Left ventricle myocardium inferior (tissue), 1 donor: ENCODE measurements around the gene HPCAL1. TPM values are rescaled to one million over a fixed set of nuclear protein-coding genes. Genes with fewer than 3 reads are reported as not detected.
"Not testable (repeated sequence)": the region's sequence is repeated elsewhere in the genome, so short reads cannot be mapped to it uniquely, and the experiment has no call there.

ENCODE experiments used
- DNase-seq: peaks from one replicate; pipeline ENCODE4 v3.0.0-alpha.2; 2020
- H3K27ac ChIP-seq: fragments of 200-600 bp; replicated peaks from 2 replicates; pipeline ENCODE4 v1.8.0; 2021
- H3K27me3 ChIP-seq: fragments of 200-600 bp; 2 replicates; pipeline ENCODE4 v1.8.0; 2021; ENCODE audit warnings: low read depth
- H3K36me3 ChIP-seq: fragments of 200-600 bp; 2 replicates; pipeline ENCODE4 v1.8.0; 2021
- H3K4me1 ChIP-seq: fragments of 200-600 bp; 2 replicates; pipeline ENCODE4 v1.8.0; 2021
- H3K4me3 ChIP-seq: fragments of 200-600 bp; 2 replicates; pipeline ENCODE4 v1.8.0; 2021; ENCODE audit warnings: mild to moderate bottlenecking, moderate library complexity
- H3K9me3 ChIP-seq: fragments of 200-600 bp; replicated peaks from 2 replicates; pipeline ENCODE4 v1.8.0; 2021
- CTCF ChIP-seq: fragments of 200-600 bp; IDR thresholded peaks from 2 replicates; pipeline ENCODE4 v1.8.0; 2021; ENCODE audit warnings: antibody characterized with exemption, mild to moderate bottlenecking, borderline replicate concordance
- intact Hi-C: fragments of 100-400 bp; cut with micrococcal nuclease; formaldehyde crosslinking; loops from one replicate; pipeline ENCODE4 v1.11.0; 2022
- total RNA-seq: library from RNA; stranded (reverse); fragmentation: NEBNext Ultra II Directional; extraction: Animal tissue kit (Norgen Biotek cat#: 25700); gene quantifications from one replicate; pipeline ENCODE4 v1.2.1, GENCODE V29; 2021
- donor health status: DM: no; HTN: yes; CAD: no; lungs with severe emphysema.

HPCAL1 gene
- total RNA-seq, 1 donor from 2014 or later = 29.4 TPM

GRCh38 chr2:10289352-10289751 is 13.4 kb upstream of the HPCAL1 start:
- no peak for DNase-seq
- no peak for TF ChIP-seq CTCF

GRCh38 chr2:10289891-10290290 is 12.8 kb upstream of the HPCAL1 start:
- Histone ChIP-seq H3K4me1 (peaks cover 21% of the 10 kb centered on the region), H3K9me3 (peaks cover 14% of the 10 kb centered on the region), H3K27ac (no peak overlapping the region), H3K4me3 (no peak overlapping the region), H3K36me3 (no peaks in the 10 kb centered on the region), H3K27me3 (no peaks in the 10 kb centered on the region)
- TF ChIP-seq CTCF = no peak
- intact Hi-C loops = no loop called here
- DNase-seq = no peak

More at GRCh38 chr2:10289352-10289751, 13.4 kb upstream of the HPCAL1 start:
- no peaks in the 10 kb centered on the region for H3K36me3 ChIP-seq
- peaks cover 24% of the 10 kb centered on the region for H3K4me1 ChIP-seq
- no peak overlapping the region for H3K4me3 ChIP-seq
- peaks cover 9% of the 10 kb centered on the region for H3K9me3 ChIP-seq
- no peak overlapping the region for H3K27ac ChIP-seq
- H3K27me3 ChIP-seq = no peaks in the 10 kb centered on the region
- intact Hi-C loops = no loop called here

GRCh38 chr2:10291376-10291775 is 11.3 kb upstream of the HPCAL1 start:
- H3K9me3 ChIP-seq = peaks cover 16% of the 10 kb centered on the region
- DNase-seq, H3K4me1 ChIP-seq, intact Hi-C loops, H3K27me3 ChIP-seq, H3K27ac ChIP-seq, H3K4me3 ChIP-seq, H3K36me3 ChIP-seq: not testable (repeated sequence)

- no peak for DNase-seq
- no peak overlapping the region for H3K27ac ChIP-seq
- no peak for TF ChIP-seq CTCF
- intact Hi-C loops = no loop called here
- H3K9me3 ChIP-seq = peaks cover 16% of the 10 kb centered on the region
- no peaks in the 10 kb centered on the region for H3K27me3 ChIP-seq
- H3K4me3 ChIP-seq = no peak overlapping the region
- H3K4me1 ChIP-seq = no peaks in the 10 kb centered on the region
- no peaks in the 10 kb centered on the region for H3K36me3 ChIP-seq
These were observed 10.7 kb upstream of the HPCAL1 start for GRCh38 chr2:10292033-10292432.

GRCh38 chr2:10293603-10294002 is 9.1 kb upstream of the HPCAL1 start:
- Histone ChIP-seq H3K27ac (no peak overlapping the region), H3K9me3 (peaks cover 17% of the 10 kb centered on the region), H3K36me3 (no peaks in the 10 kb centered on the region), H3K4me3 (no peak overlapping the region), H3K27me3 (no peaks in the 10 kb centered on the region), H3K4me1 (peaks cover 12% of the 10 kb centered on the region)
- no peak for TF ChIP-seq CTCF
- no peak for DNase-seq
- intact Hi-C loops = no loop called here

GRCh38 chr2:10294077-10294476 is 8.6 kb upstream of the HPCAL1 start:
- no peak for TF ChIP-seq CTCF
- intact Hi-C loops = no loop called here
- H3K4me1 ChIP-seq = peaks cover 12% of the 10 kb centered on the region
- DNase-seq = no peak
- peaks cover 21% of the 10 kb centered on the region for H3K9me3 ChIP-seq
- H3K27me3 ChIP-seq = no peaks in the 10 kb centered on the region
- no peak overlapping the region for H3K4me3 ChIP-seq
- H3K27ac ChIP-seq = no peak overlapping the region
- H3K36me3 ChIP-seq = no peaks in the 10 kb centered on the region

- Histone ChIP-seq H3K4me1 (peaks cover 12% of the 10 kb centered on the region), H3K9me3 (peaks cover 22% of the 10 kb centered on the region)
- DNase-seq, intact Hi-C loops, H3K36me3 ChIP-seq, H3K4me3 ChIP-seq, H3K27me3 ChIP-seq, H3K27ac ChIP-seq: not testable (repeated sequence)
These were observed 7.1 kb upstream of the HPCAL1 start for GRCh38 chr2:10295649-10296048.
